PC-9 (cell line): ENCODE results near the gene MYO5B. TPM values are rescaled to one million over a fixed set of nuclear protein-coding genes. Genes with fewer than 3 reads are reported as not detected.

Source experiments
- BruUV-seq: library from RNA; stranded (reverse); fragments of 400-500 nt; replicated peaks from 2 replicates; lab custom pipeline; 2021; lab: Mats Ljungman, UMichigan
- CTCF ChIA-PET: fragments of 300-600 bp; sonication (Branson Sonifier 250); formaldehyde crosslinking; loops from one replicate; lab custom pipeline; 2022; ENCODE audit warnings: antibody characterized with exemption; lab: Charles Lee
- POLR2A ChIA-PET: fragments of 300-600 bp; sonication (Branson Sonifier 250); formaldehyde crosslinking; loops from one replicate; lab custom pipeline; 2022; ENCODE audit warnings: antibody characterized with exemption; ENCODE audit not compliant: unreplicated experiment; lab: Charles Lee
- DNase-seq, 2 experiments: peaks; one replicate each; pipeline versions ENCODE4 v3.0.0 to v3.0.0-alpha.2; 2015 to 2022; ENCODE audit warnings: mixed read lengths in 1 of 2
- H2AFZ ChIP-seq: fragments of 200-600 bp; sonication (generic); 2 replicates; pipeline ENCODE4 v1.8.1; 2017; ENCODE audit warnings: antibody characterized with exemption
- H3F3A ChIP-seq: fragments of 200-600 bp; sonication (generic); 2 replicates; pipeline ENCODE4 v1.8.1; 2017; ENCODE audit warnings: antibody characterized with exemption, mild to moderate bottlenecking, low read depth; ENCODE audit not compliant: insufficient read depth
- H3K27ac ChIP-seq: fragments of 200-600 bp; sonication (generic); 2 replicates; pipeline ENCODE4 v1.6.1; 2016; ENCODE audit warnings: mixed run types
- H3K27me3 ChIP-seq: fragments of 200-600 bp; sonication (generic); 2 replicates; pipeline ENCODE4 v1.6.1; 2016; ENCODE audit warnings: low read depth, mixed run types; ENCODE audit not compliant: insufficient read depth
- H3K36me3 ChIP-seq: fragments of 200-600 bp; sonication (generic); 2 replicates; pipeline ENCODE4 v1.6.1; 2016; ENCODE audit warnings: low read depth, mixed run types
- H3K4me1 ChIP-seq: fragments of 200-600 bp; sonication (generic); replicated peaks from 2 replicates; pipeline ENCODE4 v1.6.1; 2016; ENCODE audit warnings: mixed run types; ENCODE audit not compliant: insufficient read depth
- H3K4me2 ChIP-seq: fragments of 200-600 bp; sonication (generic); 2 replicates; pipeline ENCODE4 v1.6.1; 2017; ENCODE audit warnings: mixed run types
- H3K4me3 ChIP-seq: fragments of 200-600 bp; sonication (generic); 2 replicates; pipeline ENCODE4 v1.6.1; 2016; ENCODE audit warnings: mixed run types
- H3K79me2 ChIP-seq: fragments of 200-600 bp; sonication (generic); 2 replicates; pipeline ENCODE4 v1.6.1; 2017; ENCODE audit warnings: low read depth, mixed run types
- H3K9me2 ChIP-seq: fragments of 200-600 bp; sonication (generic); 2 replicates; pipeline ENCODE4 v1.8.1; 2017; ENCODE audit warnings: mild to moderate bottlenecking; ENCODE audit not compliant: insufficient read depth
- H3K9me3 ChIP-seq: fragments of 200-600 bp; sonication (generic); 2 replicates; pipeline ENCODE4 v1.8.1; 2016; ENCODE audit warnings: low read depth; ENCODE audit not compliant: insufficient read depth
- H4K20me1 ChIP-seq: fragments of 200-600 bp; sonication (generic); 2 replicates; pipeline ENCODE4 v1.8.1; 2017; ENCODE audit not compliant: insufficient read depth
- EZH2 ChIP-seq: fragments of 200-600 bp; sonication (generic); IDR thresholded peaks from 2 replicates; pipeline ENCODE4 v1.8.0; 2017; ENCODE audit warnings: antibody characterized with exemption, low read depth
- intact Hi-C: fragments of 100-400 bp; cut with micrococcal nuclease; formaldehyde crosslinking; loops from one replicate; pipeline ENCODE4 v1.10.0; 2022; ENCODE audit not compliant: unreplicated experiment
- total RNA-seq: library from RNA; stranded (reverse); gene quantifications from 2 replicates; pipeline ENCODE4 v1.2.3, GENCODE V29; 2021
- TF ChIP-seq, protein P1 (sequence below): fragments of 200-600 bp; sonication (generic); conservative IDR thresholded peaks from 2 replicates; pipeline ENCODE4 v1.6.1; 2017; ENCODE audit warnings: mixed run types, antibody characterized with exemption, mild to moderate bottlenecking, moderate library complexity

The MYO5B gene
- total RNA-seq, 1 experiment from 2014 or later: 25.4 TPM

GRCh38 chr18:50057009-50057408 lies 137.9 kb downstream of the MYO5B start:
- no peak overlapping the region for H3K4me2 ChIP-seq
- H3K4me3 ChIP-seq: no peak overlapping the region
- CTCF ChIA-PET: interaction anchor here (0.7 to 0.8 kb wide), 2 partner anchors 138 to 300 kb away, joined by 3 to 4 read pairs; partner anchors contain the start of gene MYO5B
- no peaks in the 10 kb centered on the region for H3K9me3 ChIP-seq
- H3F3A ChIP-seq: no peaks in the 10 kb centered on the region; the same call in 1 of the 2 replicates
- no peaks in the 10 kb centered on the region for H3K9me2 ChIP-seq
- no peaks in the 10 kb centered on the region for H3K27me3 ChIP-seq
- no peaks in the 10 kb centered on the region for H4K20me1 ChIP-seq
- H2AFZ ChIP-seq: no peak overlapping the region
- no peak overlapping the region for H3K27ac ChIP-seq
- H3K4me1 ChIP-seq: no peaks in the 10 kb centered on the region
- intact Hi-C loops: no loop called here
- no peak for TF ChIP-seq EZH2
- TF ChIP-seq, protein P1, sequence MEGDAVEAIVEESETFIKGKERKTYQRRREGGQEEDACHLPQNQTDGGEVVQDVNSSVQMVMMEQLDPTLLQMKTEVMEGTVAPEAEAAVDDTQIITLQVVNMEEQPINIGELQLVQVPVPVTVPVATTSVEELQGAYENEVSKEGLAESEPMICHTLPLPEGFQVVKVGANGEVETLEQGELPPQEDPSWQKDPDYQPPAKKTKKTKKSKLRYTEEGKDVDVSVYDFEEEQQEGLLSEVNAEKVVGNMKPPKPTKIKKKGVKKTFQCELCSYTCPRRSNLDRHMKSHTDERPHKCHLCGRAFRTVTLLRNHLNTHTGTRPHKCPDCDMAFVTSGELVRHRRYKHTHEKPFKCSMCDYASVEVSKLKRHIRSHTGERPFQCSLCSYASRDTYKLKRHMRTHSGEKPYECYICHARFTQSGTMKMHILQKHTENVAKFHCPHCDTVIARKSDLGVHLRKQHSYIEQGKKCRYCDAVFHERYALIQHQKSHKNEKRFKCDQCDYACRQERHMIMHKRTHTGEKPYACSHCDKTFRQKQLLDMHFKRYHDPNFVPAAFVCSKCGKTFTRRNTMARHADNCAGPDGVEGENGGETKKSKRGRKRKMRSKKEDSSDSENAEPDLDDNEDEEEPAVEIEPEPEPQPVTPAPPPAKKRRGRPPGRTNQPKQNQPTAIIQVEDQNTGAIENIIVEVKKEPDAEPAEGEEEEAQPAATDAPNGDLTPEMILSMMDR: peak; percentile 55
- DNase-seq: no peak
- no peaks in the 10 kb centered on the region for H3K36me3 ChIP-seq
- no TSS peak for BruUV-seq
- POLR2A ChIA-PET: no interaction called here
- H3K79me2 ChIP-seq: no peaks in the 10 kb centered on the region

GRCh38 chr18:50056185-50056584 lies 138.8 kb downstream of the MYO5B start:
- no peaks in the 10 kb centered on the region for H3K27me3 ChIP-seq
- H3K36me3 ChIP-seq: no peaks in the 10 kb centered on the region
- TF ChIP-seq, protein P1: no peak
- TF ChIP-seq EZH2: no peak
- H2AFZ ChIP-seq: no peak overlapping the region
- H3K4me1 ChIP-seq: no peaks in the 10 kb centered on the region
- no peaks in the 10 kb centered on the region for H3K9me3 ChIP-seq
- ChIA-PET POLR2A (no interaction called here), CTCF (no interaction called here)
- no peaks in the 10 kb centered on the region; the same call in 1 of the 2 replicates for H3F3A ChIP-seq
- no peak overlapping the region for H3K4me3 ChIP-seq
- BruUV-seq: no TSS peak
- H4K20me1 ChIP-seq: no peaks in the 10 kb centered on the region
- H3K79me2 ChIP-seq: no peaks in the 10 kb centered on the region
- intact Hi-C loops: no loop called here
- no peak overlapping the region for H3K4me2 ChIP-seq
- no peaks in the 10 kb centered on the region for H3K9me2 ChIP-seq
- H3K27ac ChIP-seq: no peak overlapping the region
- DNase-seq: no peak

GRCh38 chr18:50055488-50055887 lies 139.5 kb downstream of the MYO5B start:
- intact Hi-C loops: no loop called here
- H4K20me1 ChIP-seq: no peaks in the 10 kb centered on the region

More at GRCh38 chr18:50055488-50055887, 139.5 kb downstream of the MYO5B start:
- no peak overlapping the region for H2AFZ ChIP-seq
- ChIA-PET CTCF (no interaction called here), POLR2A (no interaction called here)
- BruUV-seq: no TSS peak
- no peaks in the 10 kb centered on the region for H3K4me1 ChIP-seq
- no peaks in the 10 kb centered on the region for H3K9me2 ChIP-seq
- TF ChIP-seq, protein P1: no peak
- no peak for TF ChIP-seq EZH2
- H3K27me3 ChIP-seq: no peaks in the 10 kb centered on the region
- H3K27ac ChIP-seq: no peak overlapping the region
- no peaks in the 10 kb centered on the region for H3K36me3 ChIP-seq
- no peaks in the 10 kb centered on the region for H3K79me2 ChIP-seq
- no peak for DNase-seq
- H3K9me3 ChIP-seq: no peaks in the 10 kb centered on the region
- H3K4me2 ChIP-seq: no peak overlapping the region
- H3K4me3 ChIP-seq: no peak overlapping the region
- no peaks in the 10 kb centered on the region; the same call in 1 of the 2 replicates for H3F3A ChIP-seq
